H1 (cell line): ENCODE data around the gene AADACL2. TPM values are rescaled to one million over a fixed set of nuclear protein-coding genes. Genes with fewer than 3 reads are reported as not detected.

Experiments used
- CTCF ChIA-PET: fragments of 300-600 bp; sonication (Branson Sonifier 250); formaldehyde crosslinking; loops from one replicate; lab custom pipeline; 2021; ENCODE audit not compliant: partially characterized antibody; lab: Charles Lee
- POLR2A ChIA-PET: fragments of 300-600 bp; sonication (Branson Sonifier 250); formaldehyde crosslinking; loops from one replicate; lab custom pipeline; 2021; ENCODE audit warnings: inconsistent platforms; ENCODE audit not compliant: partially characterized antibody; lab: Charles Lee
- DNase-seq, 2 experiments: peaks; one replicate each; pipeline versions ENCODE4 v3.0.0 to v3.0.0-alpha.2; 2010 to 2022; ENCODE audit warnings: low spot score in 2 of 2, low read depth in 1 of 2, mixed read lengths in 1 of 2
- FAIRE-seq: peaks from 2 replicates; lab custom pipeline; 2011; peaks lifted over from hg19 to GRCh38; lab: Jason Lieb, UNC
- H2AFZ ChIP-seq: 2 replicates; pipeline ENCODE4 v1.8.1; 2012; ENCODE audit warnings: low read length, inconsistent platforms
- H2AK5ac ChIP-seq: 2 replicates; pipeline ENCODE4 v1.6.1; 2013; ENCODE audit warnings: low read depth, low read length
- H2BK120ac ChIP-seq: replicated peaks from 2 replicates; pipeline ENCODE3; 2013; ENCODE audit warnings: low read depth, low read length, inconsistent platforms
- H2BK12ac ChIP-seq: 2 replicates; pipeline ENCODE4 v1.6.1; 2013; ENCODE audit warnings: low read depth, low read length
- H2BK15ac ChIP-seq: 2 replicates; pipeline ENCODE4 v1.6.1; 2013; ENCODE audit warnings: low read length
- H2BK20ac ChIP-seq: 2 replicates; pipeline ENCODE4 v1.6.1; 2013; ENCODE audit warnings: low read length
- H2BK5ac ChIP-seq: 2 replicates; pipeline ENCODE4 v1.6.1; 2013; ENCODE audit warnings: low read depth, low read length
- H3K14ac ChIP-seq: 2 replicates; pipeline ENCODE4 v1.6.1; 2013; ENCODE audit warnings: inconsistent platforms; ENCODE audit not compliant: insufficient read length
- H3K18ac ChIP-seq: 2 replicates; pipeline ENCODE4 v1.6.1; 2013; ENCODE audit warnings: low read length; ENCODE audit errors: extremely low read depth
- H3K23ac ChIP-seq: 2 replicates; pipeline ENCODE4 v1.6.1; 2013; ENCODE audit warnings: inconsistent platforms; ENCODE audit not compliant: insufficient read length
- H3K23me2 ChIP-seq: 2 replicates; pipeline ENCODE4 v1.6.1; 2013; ENCODE audit warnings: low read depth, low read length
- H3K27ac ChIP-seq: 2 replicates; pipeline ENCODE4 v1.6.1; 2011; ENCODE audit warnings: low read depth, low read length, inconsistent platforms
- H3K27me3 ChIP-seq, 4 experiments: replicated peaks in 1 of 4; 1 replicate in 1 of 4; 2 replicates in 3 of 4; pipeline versions ENCODE4 v1.6.1 to v1.8.1; 2011 to 2013; ENCODE audit warnings: low read length in 3 of 4, mild to moderate bottlenecking in 3 of 4, inconsistent platforms in 2 of 4, mixed read lengths in 2 of 4, moderate library complexity in 1 of 4; ENCODE audit not compliant: control insufficient read depth in 3 of 4, insufficient read depth in 3 of 4; ENCODE audit errors: extremely low read depth in 1 of 4
- H3K36me3 ChIP-seq, 4 experiments: 2 replicates each; pipeline versions ENCODE4 v1.6.1 to v1.8.1; 2011 to 2013; ENCODE audit warnings: mild to moderate bottlenecking in 4 of 4, low read length in 3 of 4, moderate library complexity in 2 of 4, control low read depth in 1 of 4, inconsistent platforms in 1 of 4; ENCODE audit not compliant: insufficient read depth in 4 of 4, control insufficient read depth in 2 of 4
- H3K4ac ChIP-seq: replicated peaks from 2 replicates; pipeline ENCODE3; 2013; ENCODE audit warnings: low read length, low read depth, mixed read lengths, inconsistent platforms; ENCODE audit not compliant: insufficient read length
- H3K4me1 ChIP-seq, 4 experiments: replicated peaks in 1 of 4; 1 replicate in 1 of 4; 2 replicates in 3 of 4; pipeline versions ENCODE4 v1.6.1 to v1.8.1; 2011 to 2013; ENCODE audit warnings: low read length in 3 of 4, inconsistent platforms in 2 of 4, mixed read lengths in 1 of 4; ENCODE audit not compliant: insufficient read depth in 4 of 4, control insufficient read depth in 3 of 4
- H3K4me2 ChIP-seq, 2 experiments: 2 replicates each; pipeline versions ENCODE4 v1.6.1 to v1.8.1; 2011 to 2013; ENCODE audit warnings: low read depth in 2 of 2, low read length in 2 of 2, control low read depth in 1 of 2, inconsistent platforms in 1 of 2, mild to moderate bottlenecking in 1 of 2; ENCODE audit not compliant: insufficient read depth in 1 of 2
- H3K4me3 ChIP-seq, 4 experiments: fragments of 200-600, 300-600 bp in 1 of 4; sonication (generic), shearing (Covaris generic), sonication (Bioruptor Twin) in 1 of 4; 2 replicates each; pipeline versions ENCODE4 v1.5.1 to v1.8.1; 2011 to 2016; ENCODE audit warnings: low read length in 4 of 4, low read depth in 3 of 4, control low read depth in 2 of 4, inconsistent platforms in 2 of 4, mild to moderate bottlenecking in 2 of 4, mixed read lengths in 1 of 4, moderate library complexity in 1 of 4; ENCODE audit not compliant: insufficient read depth in 2 of 4; ENCODE audit errors: extremely low read depth in 1 of 4
- H3K56ac ChIP-seq: replicated peaks from 2 replicates; pipeline ENCODE3; 2013; ENCODE audit warnings: low read depth, mild to moderate bottlenecking, mixed read lengths, low read length, inconsistent platforms; ENCODE audit not compliant: insufficient read length
- H3K79me1 ChIP-seq: 2 replicates; pipeline ENCODE4 v1.6.1; 2013; ENCODE audit warnings: low read depth, low read length, control low read depth
- H3K79me2 ChIP-seq, 2 experiments: 2 replicates each; pipeline versions ENCODE4 v1.6.1 to v1.8.1; 2012 to 2013; ENCODE audit warnings: low read length in 2 of 2, mild to moderate bottlenecking in 2 of 2, inconsistent platforms in 1 of 2; ENCODE audit not compliant: insufficient read depth in 2 of 2, control insufficient read depth in 1 of 2
- H3K9ac ChIP-seq, 4 experiments: replicated peaks in 1 of 4; 1 replicate in 1 of 4; 2 replicates in 3 of 4; pipeline versions ENCODE4 v1.6.1 to v1.8.1; 2011 to 2013; ENCODE audit warnings: low read depth in 3 of 4, low read length in 3 of 4, control low read depth in 2 of 4, mild to moderate bottlenecking in 2 of 4, moderate library complexity in 2 of 4, inconsistent platforms in 1 of 4; ENCODE audit errors: extremely low read depth in 1 of 4
- H3K9me3 ChIP-seq, 2 experiments: 2 replicates each; pipeline versions ENCODE4 v1.6.1 to v1.8.1; 2012 to 2013; ENCODE audit warnings: mild to moderate bottlenecking in 2 of 2, moderate library complexity in 2 of 2, control low read depth in 1 of 2, inconsistent platforms in 1 of 2, low read depth in 1 of 2, low read length in 1 of 2, mixed read lengths in 1 of 2; ENCODE audit not compliant: insufficient read depth in 2 of 2
- H4K20me1 ChIP-seq, 2 experiments: replicated peaks in 1 of 2; 2 replicates each; pipeline versions ENCODE3 to v1.8.1; 2011 to 2013; ENCODE audit warnings: inconsistent platforms in 2 of 2, low read length in 2 of 2, mild to moderate bottlenecking in 1 of 2; ENCODE audit not compliant: insufficient read depth in 2 of 2, control insufficient read depth in 1 of 2
- H4K5ac ChIP-seq: 2 replicates; pipeline ENCODE4 v1.6.1; 2013; ENCODE audit warnings: low read length, low read depth, mixed read lengths, inconsistent platforms; ENCODE audit not compliant: insufficient read length
- H4K8ac ChIP-seq: 2 replicates; pipeline ENCODE4 v1.8.0; 2013; ENCODE audit warnings: mild to moderate bottlenecking, moderate library complexity, low read length, inconsistent platforms; ENCODE audit not compliant: insufficient read depth; ENCODE audit errors: extremely low read depth
- H4K91ac ChIP-seq: replicated peaks from 2 replicates; pipeline ENCODE3; 2013; ENCODE audit warnings: low read length, mixed read lengths, inconsistent platforms; ENCODE audit not compliant: insufficient read length
- CTBP2 ChIP-seq: IDR thresholded peaks from 2 replicates; pipeline ENCODE4 v1.7.0; 2011; ENCODE audit warnings: borderline replicate concordance, mild to moderate bottlenecking, moderate library complexity, mixed read lengths, low read length; ENCODE audit not compliant: insufficient read depth, insufficient read length
- GABPA ChIP-seq: IDR thresholded peaks from 2 replicates; pipeline ENCODE4 v1.6.1; 2011; ENCODE audit warnings: mild to moderate bottlenecking, low read length, moderate library complexity, borderline replicate concordance; ENCODE audit not compliant: insufficient read depth
- JUND ChIP-seq: IDR thresholded peaks from 2 replicates; pipeline ENCODE4 v1.6.1; 2011; ENCODE audit warnings: mild to moderate bottlenecking, improper control_type of control experiment, low read length
- KDM1A ChIP-seq: fragments of 200-600, 300-600 bp; sonication (generic); IDR thresholded peaks from 2 replicates; pipeline ENCODE4 v1.7.1; 2016; ENCODE audit warnings: mild to moderate bottlenecking, low read length, borderline replicate concordance
- MAFK ChIP-seq: IDR thresholded peaks from 2 replicates; pipeline ENCODE4 v1.6.1; 2012; ENCODE audit warnings: low read depth, mild to moderate bottlenecking, improper control_type of control experiment, low read length
- RNF2 ChIP-seq: fragments of 200-900, 300-1000 bp; sonication (generic); IDR thresholded peaks from 2 replicates; pipeline ENCODE4 v1.7.1; 2016; ENCODE audit warnings: borderline replicate concordance, low read depth, mild to moderate bottlenecking, antibody characterized with exemption, low read length; ENCODE audit not compliant: poor library complexity, severe bottlenecking; ENCODE audit errors: missing control alignments
- SIRT6 ChIP-seq: IDR thresholded peaks from one replicate; pipeline ENCODE4 v1.7.1; 2012; ENCODE audit warnings: low read length, inconsistent platforms
- SIX5 ChIP-seq: IDR thresholded peaks from 2 replicates; pipeline ENCODE4 v1.6.1; 2011; ENCODE audit warnings: mild to moderate bottlenecking, low read depth, low read length
- SP1 ChIP-seq: IDR thresholded peaks from 2 replicates; pipeline ENCODE4 v1.6.1; 2011; ENCODE audit warnings: low read depth, low read length
- WGBS, 2 experiments: shearing (Covaris generic) in 1 of 2; methylation state at CpG; one replicate each; pipeline versions ENCODE4 v1.1.6 to v1.1.7; 2013 to 2015; ENCODE audit warnings: low lambda C conversion rate in 2 of 2, mixed read lengths in 2 of 2, inconsistent platforms in 1 of 2, low coverage in 1 of 2, missing lambda C conversion rate in 1 of 2; ENCODE audit not compliant: insufficient replicate concordance in 2 of 2, insufficient coverage in 1 of 2, insufficient read length in 1 of 2; ENCODE audit errors: extremely low coverage in 1 of 2, missing lambda C conversion rate in 1 of 2; 5-methylcytosine and 5-hydroxymethylcytosine counted together
- polyA plus RNA-seq, 7 experiments: library from polyadenylated mRNA; depleted of rRNA in 3 of 7; stranded (reverse) in 5 of 7; unstranded in 2 of 7; fragments of >200 nt in 5 of 7; fragments of 200-250 nt in 2 of 7; gene quantifications; 1 replicate in 5 of 7; 2 replicates in 1 of 7; 4 replicates in 1 of 7; pipeline versions ENCODE4 v1.2.1 to v1.2.3, GENCODE V29; 2011 to 2013; ENCODE audit warnings: missing spikeins in 2 of 7, mixed read lengths in 2 of 7
- total RNA-seq: library from RNA; stranded (reverse); fragmentation: NEBNext Ultra II Directional; extraction: Animal tissue kit (Norgen Biotek cat#: 25700); gene quantifications from 2 replicates; pipeline ENCODE4 v1.2.1, GENCODE V29; 2021

Gene AADACL2
- total and polyA plus RNA-seq, 2 of the 8 experiments (the other 6 are each of a cell fraction or from before 2014, with no cell fraction given), result not detected

DNA sequence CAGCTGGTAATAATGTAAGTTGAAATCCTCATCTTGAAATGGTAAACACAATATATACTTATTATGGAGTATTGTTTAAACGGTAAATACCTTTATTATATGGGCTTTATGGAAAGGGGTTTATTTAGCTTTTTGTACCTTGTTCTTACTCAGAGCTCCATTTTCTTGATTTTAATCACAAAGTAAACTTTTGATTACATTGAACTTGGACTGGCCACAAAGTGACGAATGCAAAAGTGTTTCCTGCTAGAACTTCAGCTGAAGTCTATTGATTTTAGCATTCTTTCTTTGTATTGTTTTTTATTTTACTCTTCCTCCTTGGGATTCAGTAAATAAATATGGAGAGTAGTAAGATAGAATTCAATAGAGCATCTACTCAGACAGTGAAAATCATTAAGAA is 60.4 kb downstream of the AADACL2 start:
- Histone ChIP-seq H3K23ac (no peak overlapping the region), H3K9ac (no peak overlapping the region), H2BK120ac (no peak overlapping the region), H3K9me3 (no peaks in the 10 kb centered on the region), H4K91ac (no peak overlapping the region), H2BK20ac (no peak overlapping the region), H3K36me3 (no peaks in the 10 kb centered on the region), H4K5ac (no peak overlapping the region), H3K56ac (no peak overlapping the region), H2AFZ (no peak overlapping the region), H2BK12ac (no peak overlapping the region), H3K27me3 (no peaks in the 10 kb centered on the region), H3K4me2 (no peak overlapping the region), H3K79me1 (no peaks in the 10 kb centered on the region), H3K14ac (no peak overlapping the region), H3K4me3 (no peak overlapping the region), H2AK5ac (no peak overlapping the region), H2BK5ac (no peak overlapping the region), H2BK15ac (no peak overlapping the region), H3K79me2 (no peaks in the 10 kb centered on the region), H4K20me1 (no peaks in the 10 kb centered on the region), H3K4ac (no peak overlapping the region), H3K4me1 (no peaks in the 10 kb centered on the region), H4K8ac (no peak overlapping the region), H3K27ac (no peak overlapping the region), H3K23me2 (no peaks in the 10 kb centered on the region), H3K18ac (no peak overlapping the region)
- 92% methylated on average over 2 of the region's 2 CpGs; no CpG with 5 or more reads in 1 of the 2 experiments for whole genome bisulfite sequencing, 2 experiments
- CTCF ChIA-PET, result interaction anchor here (0.6 to 1.1 kb wide), 2 partner anchors 82 to 432 kb away, joined by 3 read pairs; no protein-coding TSS in a partner anchor
- DNase-seq, result no peak
- POLR2A ChIA-PET, result no interaction called here
- TF ChIP-seq GABPA (no peak), SIX5 (no peak), SIRT6 (no peak), CTBP2 (no peak), KDM1A (no peak), JUND (no peak), SP1 (no peak), RNF2 (no peak), MAFK (no peak)
- no peak for FAIRE-seq
